Measurements from ENCODE around the gene MR1. TPM values are rescaled to one million over a fixed set of nuclear protein-coding genes. Genes with fewer than 3 reads are reported as not detected.

The MR1 gene
- total and polyA plus RNA-seq, 2 of the 13 experiments (the other 11 are each of a cell fraction or from before 2014, with no cell fraction given): 7.7 to 10.4 TPM

DNA sequence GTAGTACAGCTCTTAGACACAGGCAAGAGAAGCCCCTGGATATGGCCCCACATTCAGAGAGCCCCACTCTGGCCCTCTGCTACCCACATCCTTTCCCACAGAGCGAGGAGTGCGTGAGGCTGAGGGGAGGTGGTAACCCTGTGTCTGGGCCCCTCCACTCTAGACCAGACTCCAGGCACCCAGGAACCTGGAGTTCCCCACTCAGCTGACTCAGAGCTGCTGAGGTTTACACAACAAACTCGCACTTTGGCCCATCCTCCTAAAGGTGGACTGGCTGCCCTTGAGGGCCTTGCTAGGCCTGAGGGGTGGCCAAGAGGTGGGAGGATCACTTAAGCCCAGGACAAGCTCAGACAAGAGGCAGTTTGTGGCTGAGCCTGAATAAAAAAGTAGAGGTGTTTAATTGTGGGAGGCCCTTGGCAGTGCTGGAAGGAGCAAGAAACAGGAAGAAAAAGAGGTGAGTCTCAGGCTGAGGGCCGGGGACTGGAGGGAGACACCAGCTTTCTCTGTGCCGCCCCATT, 10.7 kb downstream of the MR1 start (continued):
- TF ChIP-seq, protein P1, sequence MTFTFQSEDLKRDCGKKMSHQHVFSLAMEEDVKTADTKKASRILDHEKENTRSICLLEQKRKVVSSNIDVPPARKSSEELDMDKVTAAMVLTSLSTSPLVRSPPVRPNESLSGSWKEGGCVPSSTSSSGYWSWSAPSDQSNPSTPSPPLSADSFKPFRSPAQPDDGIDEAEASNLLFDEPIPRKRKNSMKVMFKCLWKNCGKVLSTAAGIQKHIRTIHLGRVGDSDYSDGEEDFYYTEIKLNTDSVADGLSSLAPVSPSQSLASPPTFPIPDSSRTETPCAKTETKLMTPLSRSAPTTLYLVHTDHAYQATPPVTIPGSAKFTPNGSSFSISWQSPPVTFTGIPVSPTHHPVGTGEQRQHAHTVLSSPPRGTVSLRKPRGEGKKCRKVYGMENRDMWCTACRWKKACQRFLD (CRISPR knock-in tag; IDR thresholded peaks at IDR 0.05; ENCODE audit: borderline replicate concordance): no peak
- TF ChIP-seq ZNF792 (CRISPR knock-in tag; IDR thresholded peaks at IDR 0.05) (0 out of 2 replicates have a peak, but pooled peaks have one; percentile 48), CHD4 (IDR thresholded peaks at IDR 0.05; ENCODE audit: borderline replicate concordance, low read length) (no peak), ZNF350 (CRISPR knock-in tag; IDR thresholded peaks at IDR 0.05; ENCODE audit: borderline replicate concordance, low read depth) (peak; percentile 48; the same call in 1 of the 2 replicates), CEBPB (IDR thresholded peaks at IDR 0.05; ENCODE audit: borderline replicate concordance, low read depth, low read length) (peak; percentile 78), TMF1 (CRISPR knock-in tag; IDR thresholded peaks at IDR 0.05; ENCODE audit: low read depth) (no peak), EP300 (IDR thresholded peaks at IDR 0.05; ENCODE audit: low read depth in 2 of 2, low read length in 2 of 2) (peak in 1 of 2 experiments; percentile 67; a peak in 3 of 4 replicates), EP300 (CRISPR knock-in tag; IDR thresholded peaks at IDR 0.05; ENCODE audit: borderline replicate concordance) (no peak; the same call in 1 of the 2 replicates), SOX5 (CRISPR knock-in tag; IDR thresholded peaks at IDR 0.05; ENCODE audit: borderline replicate concordance) (no peak), ZEB1 (IDR thresholded peaks at IDR 0.05; ENCODE audit: insufficient replicate concordance, low read depth) (no peak), CREB1 (IDR thresholded peaks at IDR 0.05) (no peak), CREB1 (CRISPR knock-in tag; IDR thresholded peaks at IDR 0.05) (peak; percentile 37; the same call in 1 of the 2 replicates)
- TF ChIP-seq, protein P2, sequence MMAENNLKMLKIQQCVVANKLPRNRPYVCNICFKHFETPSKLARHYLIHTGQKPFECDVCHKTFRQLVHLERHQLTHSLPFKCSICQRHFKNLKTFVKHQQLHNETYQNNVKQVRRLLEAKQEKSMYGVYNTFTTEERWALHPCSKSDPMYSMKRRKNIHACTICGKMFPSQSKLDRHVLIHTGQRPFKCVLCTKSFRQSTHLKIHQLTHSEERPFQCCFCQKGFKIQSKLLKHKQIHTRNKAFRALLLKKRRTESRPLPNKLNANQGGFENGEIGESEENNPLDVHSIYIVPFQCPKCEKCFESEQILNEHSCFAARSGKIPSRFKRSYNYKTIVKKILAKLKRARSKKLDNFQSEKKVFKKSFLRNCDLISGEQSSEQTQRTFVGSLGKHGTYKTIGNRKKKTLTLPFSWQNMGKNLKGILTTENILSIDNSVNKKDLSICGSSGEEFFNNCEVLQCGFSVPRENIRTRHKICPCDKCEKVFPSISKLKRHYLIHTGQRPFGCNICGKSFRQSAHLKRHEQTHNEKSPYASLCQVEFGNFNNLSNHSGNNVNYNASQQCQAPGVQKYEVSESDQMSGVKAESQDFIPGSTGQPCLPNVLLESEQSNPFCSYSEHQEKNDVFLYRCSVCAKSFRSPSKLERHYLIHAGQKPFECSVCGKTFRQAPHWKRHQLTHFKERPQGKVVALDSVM (CRISPR knock-in tag; IDR thresholded peaks at IDR 0.05): peak; percentile 59; the same call in 1 of the 2 replicates
- TF ChIP-seq, protein P3, sequence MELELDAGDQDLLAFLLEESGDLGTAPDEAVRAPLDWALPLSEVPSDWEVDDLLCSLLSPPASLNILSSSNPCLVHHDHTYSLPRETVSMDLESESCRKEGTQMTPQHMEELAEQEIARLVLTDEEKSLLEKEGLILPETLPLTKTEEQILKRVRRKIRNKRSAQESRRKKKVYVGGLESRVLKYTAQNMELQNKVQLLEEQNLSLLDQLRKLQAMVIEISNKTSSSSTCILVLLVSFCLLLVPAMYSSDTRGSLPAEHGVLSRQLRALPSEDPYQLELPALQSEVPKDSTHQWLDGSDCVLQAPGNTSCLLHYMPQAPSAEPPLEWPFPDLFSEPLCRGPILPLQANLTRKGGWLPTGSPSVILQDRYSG (CRISPR knock-in tag; IDR thresholded peaks at IDR 0.05): no peak
- TF ChIP-seq, protein P4, sequence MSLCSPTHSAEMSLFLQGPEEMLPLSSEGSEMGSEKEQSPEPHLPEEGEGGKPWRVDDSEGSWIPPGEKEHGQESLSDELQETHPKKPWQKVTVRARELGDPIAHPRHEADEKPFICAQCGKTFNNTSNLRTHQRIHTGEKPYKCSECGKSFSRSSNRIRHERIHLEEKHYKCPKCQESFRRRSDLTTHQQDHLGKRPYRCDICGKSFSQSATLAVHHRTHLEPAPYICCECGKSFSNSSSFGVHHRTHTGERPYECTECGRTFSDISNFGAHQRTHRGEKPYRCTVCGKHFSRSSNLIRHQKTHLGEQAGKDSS (CRISPR knock-in tag; IDR thresholded peaks at IDR 0.05; ENCODE audit: borderline replicate concordance, low read depth): no peak
- TF ChIP-seq, protein P5, sequence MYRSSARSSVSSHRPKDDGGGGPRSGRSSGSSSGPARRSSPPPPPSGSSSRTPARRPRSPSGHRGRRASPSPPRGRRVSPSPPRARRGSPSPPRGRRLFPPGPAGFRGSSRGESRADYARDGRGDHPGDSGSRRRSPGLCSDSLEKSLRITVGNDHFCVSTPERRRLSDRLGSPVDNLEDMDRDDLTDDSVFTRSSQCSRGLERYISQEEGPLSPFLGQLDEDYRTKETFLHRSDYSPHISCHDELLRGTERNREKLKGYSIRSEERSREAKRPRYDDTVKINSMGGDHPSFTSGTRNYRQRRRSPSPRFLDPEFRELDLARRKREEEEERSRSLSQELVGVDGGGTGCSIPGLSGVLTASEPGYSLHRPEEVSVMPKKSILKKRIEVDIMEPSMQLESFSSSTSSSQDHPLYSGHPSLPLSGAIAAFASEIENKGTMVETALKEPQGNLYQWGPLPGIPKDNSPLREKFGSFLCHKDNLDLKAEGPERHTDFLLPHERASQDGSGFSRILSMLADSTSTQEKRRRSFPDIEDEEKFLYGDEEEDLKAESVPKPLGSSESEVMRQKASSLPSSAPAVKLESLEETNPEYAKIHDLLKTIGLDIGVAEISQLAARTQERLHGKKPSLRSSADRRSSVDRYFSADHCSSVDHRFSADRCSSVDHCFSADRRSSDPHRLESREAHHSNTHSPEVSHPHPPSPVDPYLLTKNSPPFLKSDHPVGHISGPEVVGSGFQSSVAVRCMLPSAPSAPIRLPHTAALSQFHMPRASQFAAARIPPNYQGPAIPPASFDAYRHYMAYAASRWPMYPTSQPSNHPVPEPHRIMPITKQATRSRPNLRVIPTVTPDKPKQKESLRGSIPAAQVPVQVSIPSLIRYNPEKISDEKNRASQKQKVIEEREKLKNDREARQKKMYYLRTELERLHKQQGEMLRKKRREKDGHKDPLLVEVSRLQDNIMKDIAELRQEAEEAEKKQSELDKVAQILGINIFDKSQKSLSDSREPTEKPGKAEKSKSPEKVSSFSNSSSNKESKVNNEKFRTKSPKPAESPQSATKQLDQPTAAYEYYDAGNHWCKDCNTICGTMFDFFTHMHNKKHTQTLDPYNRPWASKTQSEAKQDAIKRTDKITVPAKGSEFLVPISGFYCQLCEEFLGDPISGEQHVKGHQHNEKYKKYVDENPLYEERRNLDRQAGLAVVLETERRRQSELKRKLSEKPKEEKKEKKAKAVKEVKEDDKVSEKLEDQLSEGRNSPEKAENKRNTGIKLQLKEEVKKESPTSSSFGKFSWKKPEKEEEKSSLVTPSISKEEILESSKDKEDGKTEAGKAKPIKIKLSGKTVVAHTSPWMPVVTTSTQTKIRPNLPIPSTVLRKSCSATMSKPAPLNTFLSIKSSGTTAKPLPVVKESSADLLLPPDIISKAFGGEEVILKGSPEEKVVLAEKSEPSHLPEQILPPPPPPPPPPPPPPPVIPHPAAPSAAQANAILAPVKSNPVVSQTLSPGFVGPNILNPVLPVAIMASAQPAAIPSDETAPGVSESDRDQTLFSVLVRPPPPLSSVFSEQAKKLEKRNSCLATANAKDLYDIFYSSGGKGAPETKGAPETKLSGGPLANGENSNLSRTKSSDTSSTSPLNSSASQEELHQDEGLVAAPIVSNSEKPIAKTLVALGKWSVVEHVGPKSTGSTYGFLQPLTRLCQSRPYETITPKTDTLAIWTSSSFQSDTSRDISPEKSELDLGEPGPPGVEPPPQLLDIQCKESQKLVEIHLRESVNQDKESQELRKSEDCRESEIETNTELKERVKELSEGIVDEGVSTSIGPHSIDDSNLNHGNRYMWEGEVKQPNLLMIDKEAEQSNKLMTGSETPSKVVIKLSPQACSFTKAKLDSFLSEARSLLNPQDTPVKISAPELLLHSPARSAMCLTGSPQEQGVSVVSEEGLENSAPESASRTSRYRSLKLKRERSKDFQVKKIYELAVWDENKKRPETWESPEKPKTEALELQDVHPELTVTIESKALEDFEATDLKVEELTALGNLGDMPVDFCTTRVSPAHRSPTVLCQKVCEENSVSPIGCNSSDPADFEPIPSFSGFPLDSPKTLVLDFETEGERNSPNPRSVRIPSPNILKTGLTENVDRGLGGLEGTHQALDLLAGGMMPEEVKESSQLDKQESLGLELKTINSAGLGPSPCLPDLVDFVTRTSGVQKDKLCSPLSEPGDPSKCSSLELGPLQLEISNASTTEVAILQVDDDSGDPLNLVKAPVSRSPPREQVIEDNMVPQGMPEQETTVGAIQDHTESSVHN (CRISPR knock-in tag; IDR thresholded peaks at IDR 0.05): no peak
